HK-2 (cell line): ENCODE measurements around the gene TMCC1.
"Not testable (repeated sequence)": the region's sequence is repeated elsewhere in the genome, so short reads cannot be mapped to it uniquely, and the experiment has no call there.

Source experiments
- DNase-seq: peaks from one replicate; pipeline ENCODE4 v3.0.0-alpha.2; 2018; ENCODE audit not compliant: unreplicated experiment

The TMCC1 gene

GRCh38 chr3:129727707-129728106, 165.8 kb downstream of the TMCC1 start:
- DNase-seq = no peak

- no peak for DNase-seq
Observed at GRCh38 chr3:129723558-129724324, 169.8 kb downstream of the TMCC1 start.

DNA sequence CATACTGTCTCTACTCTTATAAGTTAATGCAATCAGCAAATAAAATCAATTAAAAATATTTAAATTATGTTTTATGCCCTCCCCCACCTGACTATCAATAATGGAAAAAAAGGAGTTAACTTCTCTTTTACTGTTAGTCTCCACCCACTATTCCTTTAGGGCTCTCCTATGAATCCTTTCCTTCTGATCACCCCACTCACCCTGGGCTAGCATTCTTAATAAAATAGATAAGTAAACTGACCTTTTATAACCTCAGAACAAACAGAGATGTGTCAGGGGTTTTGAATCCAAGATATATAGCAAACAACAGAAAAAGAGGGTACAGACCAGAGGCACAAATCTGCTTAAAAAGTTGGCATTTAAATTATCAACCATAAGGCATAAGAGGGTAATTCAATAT, 171.0 kb downstream of the TMCC1 start:
- DNase-seq = no peak

DNA sequence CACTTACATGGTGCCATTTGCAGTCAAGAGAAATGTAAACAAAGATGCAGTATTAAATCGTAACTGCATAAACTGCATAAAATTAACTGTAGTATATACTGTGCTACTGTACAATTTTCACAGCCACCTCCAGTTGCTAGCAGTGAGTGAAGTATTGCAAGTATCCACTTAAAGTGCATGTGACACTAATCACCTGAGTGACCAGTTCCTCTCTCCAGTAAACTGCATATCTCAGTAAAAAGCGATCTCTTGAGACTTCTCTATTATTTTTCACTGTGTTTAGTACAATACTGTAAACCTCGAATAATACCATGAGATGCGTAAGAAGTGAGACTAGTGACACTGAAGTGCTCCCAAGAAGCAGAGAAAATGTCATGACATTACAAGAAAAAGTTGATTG, 175.3 kb downstream of the TMCC1 start:
- no peak for DNase-seq

DNA sequence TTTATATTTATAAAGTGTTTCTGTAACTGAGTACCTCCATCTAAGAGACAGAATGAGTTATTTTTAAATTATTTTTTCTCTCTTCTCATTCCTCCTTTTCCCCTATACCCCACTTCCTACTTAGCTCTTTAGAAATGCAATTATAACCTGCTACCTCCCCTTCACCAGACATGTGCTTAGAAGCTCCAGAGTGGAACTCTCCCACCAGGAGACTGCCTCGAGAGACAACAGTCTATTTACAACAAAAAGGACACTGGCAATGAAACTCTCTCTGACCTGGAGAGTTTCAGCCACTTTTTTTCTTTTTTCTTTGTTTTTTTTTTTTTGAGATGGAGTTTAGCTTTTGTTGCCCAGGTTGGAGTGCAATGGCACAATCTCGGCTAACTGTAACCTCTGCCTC, 177.7 kb downstream of the TMCC1 start:
- no peak for DNase-seq

- DNase-seq = no peak
Observed at GRCh38 chr3:129708328-129708861, 185.1 kb downstream of the TMCC1 start.

DNA sequence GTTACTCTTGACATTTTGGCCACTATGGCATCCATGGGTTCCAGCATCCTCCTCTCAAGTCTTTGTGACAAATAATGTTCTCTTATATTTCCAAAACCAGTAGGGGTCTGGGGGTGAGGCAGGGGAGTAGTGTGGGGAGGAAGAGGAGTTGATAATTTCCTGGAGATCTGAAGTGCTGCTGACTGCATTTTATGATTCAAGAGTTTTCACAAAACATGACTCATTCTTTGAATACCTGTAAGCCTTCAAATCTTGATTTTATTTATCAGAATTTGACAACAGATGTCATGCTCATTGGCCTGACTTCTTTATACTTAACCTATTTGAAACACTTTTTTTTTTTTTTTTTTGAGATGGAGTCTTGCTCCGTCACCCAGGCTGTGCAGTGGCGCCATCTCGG, 188.2 kb downstream of the TMCC1 start:
- DNase-seq = no peak

GRCh38 chr3:129703913-129704312, 189.6 kb downstream of the TMCC1 start:
- no peak for DNase-seq

DNA sequence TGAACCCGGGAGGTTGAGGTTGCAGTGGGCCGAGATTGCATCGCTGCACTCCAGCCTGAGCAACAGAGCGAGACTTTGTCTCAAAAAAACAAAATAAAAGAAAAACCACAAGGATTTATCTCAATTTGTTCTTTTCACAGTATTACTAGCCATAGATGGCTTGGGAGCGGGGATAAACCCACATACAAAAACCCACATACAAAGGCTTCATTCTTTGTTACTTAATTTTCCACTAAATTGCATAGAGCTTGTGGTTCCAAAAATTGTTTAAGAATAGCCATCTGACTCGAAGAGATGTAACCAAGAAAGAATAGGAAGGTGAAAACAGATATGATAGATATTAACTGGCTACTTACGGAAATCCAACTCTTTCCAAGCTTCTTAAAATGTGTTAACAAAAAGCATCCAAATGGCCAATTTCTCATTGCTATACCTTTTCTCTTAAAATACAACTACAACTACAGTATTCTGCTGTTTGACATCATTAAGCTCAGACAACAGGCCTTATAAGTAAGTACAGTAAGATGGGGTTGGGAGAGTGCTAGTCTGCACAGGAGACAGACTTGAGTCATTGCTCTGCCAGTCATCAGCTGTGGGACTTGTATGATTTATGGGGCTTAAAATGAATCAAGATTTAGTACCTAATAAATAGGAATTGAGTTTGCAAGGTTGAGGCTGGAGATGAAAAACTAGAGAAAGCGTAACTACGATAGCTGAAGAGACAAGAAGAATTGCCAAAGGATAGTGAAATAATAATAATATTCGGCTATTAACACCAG, 190.4 kb downstream of the TMCC1 start:
- no peak for DNase-seq

- no peak for DNase-seq
Observed at GRCh38 chr3:129701161-129701560, 192.3 kb downstream of the TMCC1 start.

GRCh38 chr3:129699612-129700011, 193.9 kb downstream of the TMCC1 start:
- DNase-seq = no peak

DNA sequence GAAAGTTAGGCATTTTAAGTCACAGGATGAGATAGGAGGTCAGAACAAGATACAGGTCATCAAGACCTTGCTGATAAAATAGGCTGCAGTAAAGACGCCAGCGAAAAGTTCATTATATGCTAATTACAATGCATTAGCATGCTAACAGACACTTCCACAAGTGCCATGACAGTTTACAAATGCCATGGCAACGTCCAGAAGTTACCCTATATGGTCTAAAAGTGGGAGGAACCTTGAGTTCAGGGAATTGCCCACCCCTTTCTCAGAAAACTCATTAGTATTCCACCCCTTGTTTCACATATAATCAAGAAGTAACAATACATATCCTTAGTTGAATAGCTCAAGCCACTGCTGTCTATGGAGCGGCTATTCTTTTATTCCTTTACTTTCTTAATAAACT, 194.3 kb downstream of the TMCC1 start:
- no peak for DNase-seq

- no peak for DNase-seq
Observed at GRCh38 chr3:129697229-129697969, 196.1 kb downstream of the TMCC1 start.

GRCh38 chr3:129696430-129696829, 197.1 kb downstream of the TMCC1 start:
- not testable (repeated sequence) for DNase-seq

DNA sequence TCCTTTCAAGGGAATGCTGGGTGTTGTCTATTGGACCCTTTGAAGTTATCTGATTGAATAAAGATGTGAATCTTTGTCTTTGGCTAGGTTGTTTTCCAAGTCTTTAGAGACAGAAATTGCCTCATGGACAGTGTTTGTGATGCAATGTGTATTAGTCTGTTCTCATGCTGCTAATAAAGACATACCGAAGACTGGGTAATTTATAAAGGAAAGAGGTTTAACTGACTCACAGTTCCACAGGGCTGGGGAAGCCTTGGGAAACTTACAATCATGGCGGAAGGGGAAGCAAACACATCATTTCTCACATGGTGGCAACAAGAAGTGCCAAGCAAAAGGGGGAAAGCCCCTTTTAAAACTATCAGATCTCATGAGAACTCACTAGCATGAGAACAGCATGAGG, 198.3 kb downstream of the TMCC1 start:
- no peak for DNase-seq

- no peak for DNase-seq
Observed at GRCh38 chr3:129694228-129694627, 199.3 kb downstream of the TMCC1 start.

GRCh38 chr3:129692743-129693142, 200.8 kb downstream of the TMCC1 start:
- no peak for DNase-seq

- no peak for DNase-seq
Observed at GRCh38 chr3:129690963-129691362, 202.5 kb downstream of the TMCC1 start.

DNA sequence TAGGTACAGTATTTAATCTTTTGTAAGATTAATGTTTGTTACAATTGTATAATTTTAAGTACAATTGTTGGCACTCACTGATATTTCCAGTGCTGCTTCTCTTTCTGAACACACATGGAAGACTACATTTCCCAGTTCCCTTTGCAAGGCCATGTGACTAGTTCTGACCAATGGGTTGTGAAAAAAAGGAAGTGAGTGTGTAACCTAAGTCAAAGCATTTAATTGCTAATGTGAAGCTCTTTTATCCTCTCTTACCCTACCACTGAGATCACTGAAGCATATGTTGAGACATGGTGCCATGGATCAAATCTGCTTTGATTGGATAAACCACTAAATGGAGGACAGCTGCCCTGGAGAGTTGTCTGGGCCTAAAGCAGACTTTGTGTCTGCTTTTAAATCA, 203.1 kb downstream of the TMCC1 start:
- peak; percentile 21 for DNase-seq

GRCh38 chr3:129689036-129689435, 204.5 kb downstream of the TMCC1 start:
- no peak for DNase-seq

GRCh38 chr3:129688271-129688895, 205.1 kb downstream of the TMCC1 start:
- no peak for DNase-seq

GRCh38 chr3:129687586-129688125, 205.9 kb downstream of the TMCC1 start:
- no peak for DNase-seq
